Measurements from ENCODE around the gene APOL1.

APOL1 gene

DNA sequence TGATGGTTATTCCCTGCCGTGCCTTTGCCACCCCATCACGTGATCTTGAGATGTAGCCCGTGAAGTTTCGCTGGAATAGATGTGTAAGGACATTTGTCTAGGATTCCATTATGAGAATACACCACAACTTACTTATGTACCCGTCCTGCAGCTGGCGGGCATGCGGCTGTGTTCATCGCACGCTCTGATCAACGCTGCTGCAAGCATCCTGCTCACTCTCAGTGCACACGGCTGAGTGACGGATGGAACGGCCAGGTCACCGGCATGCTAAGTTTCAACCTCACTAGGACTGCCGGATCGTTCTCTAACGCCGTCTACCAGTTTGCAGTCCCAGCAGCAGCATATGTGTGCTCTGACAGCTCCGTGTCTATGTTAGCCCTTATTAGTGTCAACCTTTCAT, 44.6 kb downstream of the APOL1 start:
- TF ChIP-seq, protein P1, sequence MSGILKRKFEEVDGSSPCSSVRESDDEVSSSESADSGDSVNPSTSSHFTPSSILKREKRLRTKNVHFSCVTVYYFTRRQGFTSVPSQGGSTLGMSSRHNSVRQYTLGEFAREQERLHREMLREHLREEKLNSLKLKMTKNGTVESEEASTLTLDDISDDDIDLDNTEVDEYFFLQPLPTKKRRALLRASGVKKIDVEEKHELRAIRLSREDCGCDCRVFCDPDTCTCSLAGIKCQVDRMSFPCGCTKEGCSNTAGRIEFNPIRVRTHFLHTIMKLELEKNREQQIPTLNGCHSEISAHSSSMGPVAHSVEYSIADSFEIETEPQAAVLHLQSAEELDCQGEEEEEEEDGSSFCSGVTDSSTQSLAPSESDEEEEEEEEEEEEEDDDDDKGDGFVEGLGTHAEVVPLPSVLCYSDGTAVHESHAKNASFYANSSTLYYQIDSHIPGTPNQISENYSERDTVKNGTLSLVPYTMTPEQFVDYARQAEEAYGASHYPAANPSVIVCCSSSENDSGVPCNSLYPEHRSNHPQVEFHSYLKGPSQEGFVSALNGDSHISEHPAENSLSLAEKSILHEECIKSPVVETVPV (CRISPR knock-in tag; IDR thresholded peaks at IDR 0.05): no peak
- TF ChIP-seq, protein P2, sequence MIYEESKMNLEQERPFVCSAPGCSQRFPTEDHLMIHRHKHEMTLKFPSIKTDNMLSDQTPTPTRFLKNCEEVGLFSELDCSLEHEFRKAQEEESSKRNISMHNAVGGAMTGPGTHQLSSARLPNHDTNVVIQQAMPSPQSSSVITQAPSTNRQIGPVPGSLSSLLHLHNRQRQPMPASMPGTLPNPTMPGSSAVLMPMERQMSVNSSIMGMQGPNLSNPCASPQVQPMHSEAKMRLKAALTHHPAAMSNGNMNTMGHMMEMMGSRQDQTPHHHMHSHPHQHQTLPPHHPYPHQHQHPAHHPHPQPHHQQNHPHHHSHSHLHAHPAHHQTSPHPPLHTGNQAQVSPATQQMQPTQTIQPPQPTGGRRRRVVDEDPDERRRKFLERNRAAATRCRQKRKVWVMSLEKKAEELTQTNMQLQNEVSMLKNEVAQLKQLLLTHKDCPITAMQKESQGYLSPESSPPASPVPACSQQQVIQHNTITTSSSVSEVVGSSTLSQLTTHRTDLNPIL (CRISPR knock-in tag; IDR thresholded peaks at IDR 0.05; ENCODE audit: low read depth): no peak
- TF ChIP-seq TCF4 (CRISPR knock-in tag; IDR thresholded peaks at IDR 0.05; ENCODE audit: borderline replicate concordance) (no peak), ZFP30 (CRISPR knock-in tag; IDR thresholded peaks at IDR 0.05) (no peak), ESRRG (CRISPR knock-in tag; IDR thresholded peaks at IDR 0.05) (no peak), OSR1 (CRISPR knock-in tag; IDR thresholded peaks at IDR 0.05) (no peak), GLIS3 (CRISPR knock-in tag; IDR thresholded peaks at IDR 0.05) (no peak), CSDC2 (CRISPR knock-in tag; IDR thresholded peaks at IDR 0.05) (no peak), SNAI2 (CRISPR knock-in tag; IDR thresholded peaks at IDR 0.05) (no peak), ZNF8 (CRISPR knock-in tag; IDR thresholded peaks at IDR 0.05) (no peak), ISL1 (CRISPR knock-in tag; IDR thresholded peaks at IDR 0.05) (no peak), TOX (CRISPR knock-in tag; IDR thresholded peaks at IDR 0.05; ENCODE audit: borderline replicate concordance) (no peak), ZNF565 (CRISPR knock-in tag; conservative IDR thresholded peaks at IDR 0.05; ENCODE audit: low read depth) (no peak), ZFP3 (CRISPR knock-in tag; IDR thresholded peaks at IDR 0.05) (no peak), ARNTL (CRISPR knock-in tag; IDR thresholded peaks at IDR 0.05; ENCODE audit: borderline replicate concordance, low read depth) (no peak)
- TF ChIP-seq, protein P3, sequence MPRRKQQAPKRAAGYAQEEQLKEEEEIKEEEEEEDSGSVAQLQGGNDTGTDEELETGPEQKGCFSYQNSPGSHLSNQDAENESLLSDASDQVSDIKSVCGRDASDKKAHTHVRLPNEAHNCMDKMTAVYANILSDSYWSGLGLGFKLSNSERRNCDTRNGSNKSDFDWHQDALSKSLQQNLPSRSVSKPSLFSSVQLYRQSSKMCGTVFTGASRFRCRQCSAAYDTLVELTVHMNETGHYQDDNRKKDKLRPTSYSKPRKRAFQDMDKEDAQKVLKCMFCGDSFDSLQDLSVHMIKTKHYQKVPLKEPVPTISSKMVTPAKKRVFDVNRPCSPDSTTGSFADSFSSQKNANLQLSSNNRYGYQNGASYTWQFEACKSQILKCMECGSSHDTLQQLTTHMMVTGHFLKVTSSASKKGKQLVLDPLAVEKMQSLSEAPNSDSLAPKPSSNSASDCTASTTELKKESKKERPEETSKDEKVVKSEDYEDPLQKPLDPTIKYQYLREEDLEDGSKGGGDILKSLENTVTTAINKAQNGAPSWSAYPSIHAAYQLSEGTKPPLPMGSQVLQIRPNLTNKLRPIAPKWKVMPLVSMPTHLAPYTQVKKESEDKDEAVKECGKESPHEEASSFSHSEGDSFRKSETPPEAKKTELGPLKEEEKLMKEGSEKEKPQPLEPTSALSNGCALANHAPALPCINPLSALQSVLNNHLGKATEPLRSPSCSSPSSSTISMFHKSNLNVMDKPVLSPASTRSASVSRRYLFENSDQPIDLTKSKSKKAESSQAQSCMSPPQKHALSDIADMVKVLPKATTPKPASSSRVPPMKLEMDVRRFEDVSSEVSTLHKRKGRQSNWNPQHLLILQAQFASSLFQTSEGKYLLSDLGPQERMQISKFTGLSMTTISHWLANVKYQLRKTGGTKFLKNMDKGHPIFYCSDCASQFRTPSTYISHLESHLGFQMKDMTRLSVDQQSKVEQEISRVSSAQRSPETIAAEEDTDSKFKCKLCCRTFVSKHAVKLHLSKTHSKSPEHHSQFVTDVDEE (CRISPR knock-in tag; IDR thresholded peaks at IDR 0.05): no peak

DNA sequence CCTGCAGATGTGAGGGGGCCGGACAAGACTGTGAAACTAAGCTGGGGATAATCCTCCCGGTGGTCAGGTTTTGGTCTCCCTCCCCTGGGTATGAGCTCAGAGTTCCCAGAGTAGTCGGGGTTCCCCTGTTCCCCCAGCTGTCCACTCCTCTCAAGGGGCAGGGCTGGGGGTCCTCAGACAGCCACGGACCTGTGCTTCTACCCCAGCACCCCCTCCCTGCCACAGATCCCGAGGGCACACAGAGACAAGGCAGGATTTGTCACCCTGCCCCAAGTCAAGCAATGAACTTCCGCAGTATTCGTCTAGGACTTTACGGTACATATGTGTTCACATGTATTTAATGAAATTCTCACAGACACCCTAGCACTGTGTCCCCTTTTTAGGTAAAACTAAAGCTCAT, 45.2 kb downstream of the APOL1 start:
- no peak for ATAC-seq
- TF ChIP-seq ISL1 (CRISPR knock-in tag; IDR thresholded peaks at IDR 0.05) (no peak), ZNF70 (CRISPR knock-in tag; IDR thresholded peaks at IDR 0.05) (no peak), OSR1 (CRISPR knock-in tag; IDR thresholded peaks at IDR 0.05) (no peak), BACH2 (CRISPR knock-in tag; IDR thresholded peaks at IDR 0.05; ENCODE audit: borderline replicate concordance) (no peak), SNAI2 (CRISPR knock-in tag; IDR thresholded peaks at IDR 0.05) (no peak), RARB (CRISPR knock-in tag; IDR thresholded peaks at IDR 0.05) (no peak), ZNF565 (CRISPR knock-in tag; conservative IDR thresholded peaks at IDR 0.05; ENCODE audit: low read depth) (no peak), CSDC2 (CRISPR knock-in tag; IDR thresholded peaks at IDR 0.05) (no peak), ZC3H10 (CRISPR knock-in tag; IDR thresholded peaks at IDR 0.05) (no peak), ZNF8 (CRISPR knock-in tag; IDR thresholded peaks at IDR 0.05) (no peak), TOX (CRISPR knock-in tag; IDR thresholded peaks at IDR 0.05; ENCODE audit: borderline replicate concordance) (no peak), ARNTL (CRISPR knock-in tag; IDR thresholded peaks at IDR 0.05; ENCODE audit: borderline replicate concordance, low read depth) (no peak), PPARA (CRISPR knock-in tag; IDR thresholded peaks at IDR 0.05; ENCODE audit: borderline replicate concordance) (no peak)
- TF ChIP-seq, protein P4, sequence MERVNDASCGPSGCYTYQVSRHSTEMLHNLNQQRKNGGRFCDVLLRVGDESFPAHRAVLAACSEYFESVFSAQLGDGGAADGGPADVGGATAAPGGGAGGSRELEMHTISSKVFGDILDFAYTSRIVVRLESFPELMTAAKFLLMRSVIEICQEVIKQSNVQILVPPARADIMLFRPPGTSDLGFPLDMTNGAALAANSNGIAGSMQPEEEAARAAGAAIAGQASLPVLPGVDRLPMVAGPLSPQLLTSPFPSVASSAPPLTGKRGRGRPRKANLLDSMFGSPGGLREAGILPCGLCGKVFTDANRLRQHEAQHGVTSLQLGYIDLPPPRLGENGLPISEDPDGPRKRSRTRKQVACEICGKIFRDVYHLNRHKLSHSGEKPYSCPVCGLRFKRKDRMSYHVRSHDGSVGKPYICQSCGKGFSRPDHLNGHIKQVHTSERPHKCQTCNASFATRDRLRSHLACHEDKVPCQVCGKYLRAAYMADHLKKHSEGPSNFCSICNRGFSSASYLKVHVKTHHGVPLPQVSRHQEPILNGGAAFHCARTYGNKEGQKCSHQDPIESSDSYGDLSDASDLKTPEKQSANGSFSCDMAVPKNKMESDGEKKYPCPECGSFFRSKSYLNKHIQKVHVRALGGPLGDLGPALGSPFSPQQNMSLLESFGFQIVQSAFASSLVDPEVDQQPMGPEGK (CRISPR knock-in tag; IDR thresholded peaks at IDR 0.05; ENCODE audit: borderline replicate concordance): no peak
- TF ChIP-seq, protein P3 (CRISPR knock-in tag; IDR thresholded peaks at IDR 0.05): no peak
- TF ChIP-seq, protein P5, sequence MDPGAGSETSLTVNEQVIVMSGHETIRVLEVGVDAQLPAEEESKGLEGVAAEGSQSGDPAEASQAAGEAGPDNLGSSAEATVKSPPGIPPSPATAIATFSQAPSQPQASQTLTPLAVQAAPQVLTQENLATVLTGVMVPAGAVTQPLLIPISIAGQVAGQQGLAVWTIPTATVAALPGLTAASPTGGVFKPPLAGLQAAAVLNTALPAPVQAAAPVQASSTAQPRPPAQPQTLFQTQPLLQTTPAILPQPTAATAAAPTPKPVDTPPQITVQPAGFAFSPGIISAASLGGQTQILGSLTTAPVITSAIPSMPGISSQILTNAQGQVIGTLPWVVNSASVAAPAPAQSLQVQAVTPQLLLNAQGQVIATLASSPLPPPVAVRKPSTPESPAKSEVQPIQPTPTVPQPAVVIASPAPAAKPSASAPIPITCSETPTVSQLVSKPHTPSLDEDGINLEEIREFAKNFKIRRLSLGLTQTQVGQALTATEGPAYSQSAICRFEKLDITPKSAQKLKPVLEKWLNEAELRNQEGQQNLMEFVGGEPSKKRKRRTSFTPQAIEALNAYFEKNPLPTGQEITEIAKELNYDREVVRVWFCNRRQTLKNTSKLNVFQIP (CRISPR knock-in tag; IDR thresholded peaks at IDR 0.05; ENCODE audit: borderline replicate concordance, low read depth): no peak

More for the DNA sequence above, 44.6 kb downstream of the APOL1 start:
- ATAC-seq: no peak

All from SK-N-SH treated with all-trans-retinoic acid at 6 μM for 48 hours (cell line).